Stimulated activated CD4-positive, alpha-beta T cell treated with anti-CD3 and anti-CD28 coated beads, Interleukin-15, amount 100 ng/mL, for 1 hour (primary cell): ENCODE measurements around the gene FGF18.

ENCODE experiments used
- DNase-seq, 2 donors: peaks; one replicate each; pipeline ENCODE4 v3.0.0-alpha.2; 2020; ENCODE audit warnings: low read depth in 1 of 2, low spot score in 1 of 2

FGF18 gene

DNA sequence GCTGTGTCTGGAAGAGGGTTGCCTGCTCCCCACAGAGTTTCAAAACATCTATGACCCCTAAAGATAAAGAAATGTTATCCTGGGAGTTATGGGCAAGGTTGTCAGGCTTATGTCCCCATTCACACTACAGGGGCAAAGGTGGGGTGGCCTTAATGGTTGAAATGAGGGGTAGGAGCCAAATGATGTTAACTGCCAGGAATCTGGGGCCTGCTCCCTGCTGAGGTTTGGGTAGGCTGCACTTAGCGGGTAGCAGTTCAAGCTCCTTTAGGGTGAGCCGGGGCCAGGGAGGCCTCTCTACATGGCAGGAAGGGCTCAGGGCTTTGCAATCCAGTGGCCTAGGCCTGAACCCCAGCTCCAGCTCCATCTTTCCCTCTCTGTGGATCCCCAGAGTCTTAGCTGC, 3.0 kb downstream of the FGF18 start:
- DNase-seq: no peak

DNA sequence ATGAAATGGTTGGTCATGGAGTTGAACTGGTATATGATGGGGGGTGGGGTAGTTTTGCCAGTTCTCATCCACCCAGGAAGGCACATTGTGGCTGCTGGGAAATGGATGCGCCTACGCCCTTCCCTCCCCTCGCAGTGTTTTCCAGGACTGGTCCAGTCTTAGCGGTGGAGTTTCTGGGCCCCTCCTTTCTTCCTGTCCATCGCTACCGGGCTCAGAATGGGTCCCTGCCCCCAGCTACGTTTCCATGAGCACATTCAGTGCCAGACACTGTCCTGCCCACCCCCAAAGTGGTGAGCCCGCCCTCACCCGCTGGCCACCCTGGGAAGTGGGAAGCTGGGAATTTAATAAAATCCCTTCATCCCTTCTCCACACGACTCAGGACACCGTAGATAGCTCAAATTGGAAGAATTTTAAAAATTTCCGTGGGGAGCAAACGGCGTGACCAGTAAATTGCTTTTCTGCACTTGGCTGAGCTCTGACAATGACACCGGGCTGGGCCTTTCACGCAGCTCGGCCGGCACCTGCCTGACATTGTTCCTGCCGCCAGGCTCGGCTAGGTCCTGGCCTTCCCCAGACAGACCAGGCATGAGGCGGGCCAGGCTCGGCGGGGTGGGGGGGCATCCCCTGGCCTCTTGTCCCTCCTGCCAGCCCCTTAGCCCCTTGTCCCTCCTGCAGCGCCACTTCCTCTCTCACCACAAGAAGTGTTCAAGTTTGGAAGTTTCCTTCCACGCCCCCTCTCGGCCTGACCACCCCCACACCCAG, 3.6 kb downstream of the FGF18 start:
- DNase-seq: no peak

DNA sequence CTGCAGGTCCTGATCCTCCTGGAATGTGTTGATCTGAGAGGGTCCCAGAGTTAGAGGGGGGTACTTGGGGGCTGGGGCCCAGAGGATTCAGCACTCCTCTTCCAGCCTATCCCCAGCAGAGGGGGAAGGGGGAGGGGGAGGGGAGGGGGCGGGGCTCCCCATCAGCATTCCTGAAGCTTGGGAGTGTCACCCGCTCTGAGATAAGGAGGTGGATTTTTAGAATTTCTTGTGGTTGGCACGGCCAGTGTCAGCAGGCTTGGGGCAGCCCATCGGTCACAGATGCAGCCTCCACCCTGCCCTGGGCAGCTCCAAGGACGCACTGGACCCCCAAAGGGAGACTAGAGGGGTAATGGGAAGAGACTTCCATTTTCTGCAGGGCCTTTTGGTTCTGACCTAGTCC, 5.3 kb downstream of the FGF18 start:
- DNase-seq: no peak

DNA sequence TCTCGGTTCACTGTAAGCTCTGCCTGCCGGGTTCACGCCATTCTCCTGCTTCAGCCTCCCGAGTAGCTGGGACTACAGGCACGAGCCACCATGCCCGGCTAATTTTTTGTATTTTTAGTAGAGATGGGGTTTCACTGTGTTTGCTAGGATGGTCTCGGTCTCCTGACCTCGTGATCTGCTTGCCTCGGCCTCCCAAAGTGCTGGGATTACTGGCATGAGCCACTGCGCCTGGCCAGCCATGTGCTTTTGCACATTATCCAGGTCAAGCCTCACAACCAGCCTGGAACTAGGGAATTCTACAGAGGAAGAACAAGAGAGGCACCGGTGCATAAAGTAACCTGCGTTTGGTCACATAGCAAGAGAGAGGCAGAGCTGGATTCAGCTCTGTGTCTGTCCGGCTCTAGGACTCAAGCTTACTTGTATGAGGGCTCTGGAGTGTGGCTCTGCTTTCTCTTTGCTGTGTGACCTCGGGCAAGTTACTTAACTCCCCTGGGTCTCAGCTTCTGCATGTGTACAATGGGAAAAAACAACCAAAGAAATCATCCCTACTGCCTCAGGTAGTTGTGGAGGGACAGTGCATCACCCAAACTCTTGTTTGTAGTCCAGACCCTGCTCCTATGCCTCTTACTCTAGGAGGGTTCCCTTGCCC, 6.3 kb downstream of the FGF18 start:
- DNase-seq: no peak

GRCh38 chr5:171426266-171426665, 6.8 kb downstream of the FGF18 start:
- DNase-seq: no peak

DNA sequence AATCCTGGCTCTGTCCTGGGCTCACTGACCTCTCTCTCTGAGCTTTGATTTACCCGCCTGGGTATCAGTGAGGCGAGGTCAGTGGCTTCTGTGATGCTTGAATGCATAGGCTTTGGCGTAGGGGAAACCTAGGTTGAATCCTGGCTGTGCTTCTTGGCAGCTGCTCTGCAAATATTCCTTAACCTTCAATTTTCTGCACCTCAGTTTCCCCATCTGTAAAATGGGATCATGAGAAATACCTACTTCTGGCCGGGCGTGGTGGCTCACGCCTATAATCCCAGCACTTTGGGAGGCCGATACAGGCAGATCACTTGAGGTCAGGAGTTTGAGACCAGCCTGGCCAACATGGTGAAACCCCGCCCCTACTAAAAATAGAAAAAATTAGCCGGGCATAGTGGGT, 7.2 kb downstream of the FGF18 start:
- DNase-seq: no peak

DNA sequence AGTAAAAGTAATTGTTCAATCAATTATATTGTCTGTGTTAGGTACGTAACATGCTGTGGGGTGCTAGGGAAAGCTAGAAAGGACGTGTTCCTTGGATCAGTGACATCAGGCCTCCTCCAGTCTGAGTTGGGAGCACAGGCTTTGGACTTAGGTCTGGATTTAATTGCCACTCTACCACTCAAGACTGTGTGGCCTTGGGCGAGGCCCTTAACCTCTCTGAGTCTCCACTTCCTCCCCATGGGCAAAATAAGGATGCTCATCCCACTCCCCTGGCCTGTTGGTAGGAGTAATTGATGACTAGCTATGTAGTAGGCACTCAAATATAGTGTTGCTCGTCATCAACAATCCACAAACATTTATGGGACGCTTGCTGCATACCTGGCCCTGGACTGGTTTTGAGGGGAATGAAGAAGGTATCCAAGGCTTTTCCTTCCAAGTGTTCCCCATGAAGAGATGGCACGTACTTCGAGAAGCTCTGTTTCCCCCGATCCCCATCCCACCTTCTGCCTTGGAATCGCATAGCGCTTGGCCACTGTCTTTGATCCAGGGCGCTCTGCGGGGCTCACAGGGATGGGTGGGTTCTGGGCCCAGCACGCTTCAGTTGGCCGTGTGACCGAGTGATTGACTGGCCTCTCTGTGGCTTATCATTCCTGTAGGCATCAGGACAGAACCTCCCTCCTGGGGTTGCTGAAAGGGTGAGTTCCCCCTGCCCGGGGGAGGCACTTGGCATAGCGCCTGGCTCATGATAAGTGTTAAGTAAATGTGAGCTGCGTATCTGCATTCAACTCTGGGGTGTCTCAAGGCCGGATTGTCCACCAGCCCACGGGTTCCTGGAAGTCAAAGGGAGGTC, 8.1 kb downstream of the FGF18 start:
- DNase-seq: no peak

- no peak for DNase-seq
Observed at GRCh38 chr5:171428168-171428696, 8.8 kb downstream of the FGF18 start.

GRCh38 chr5:171428809-171429542, 9.5 kb downstream of the FGF18 start:
- DNase-seq: no peak

GRCh38 chr5:171429543-171429910, 10.1 kb downstream of the FGF18 start:
- no peak for DNase-seq

DNA sequence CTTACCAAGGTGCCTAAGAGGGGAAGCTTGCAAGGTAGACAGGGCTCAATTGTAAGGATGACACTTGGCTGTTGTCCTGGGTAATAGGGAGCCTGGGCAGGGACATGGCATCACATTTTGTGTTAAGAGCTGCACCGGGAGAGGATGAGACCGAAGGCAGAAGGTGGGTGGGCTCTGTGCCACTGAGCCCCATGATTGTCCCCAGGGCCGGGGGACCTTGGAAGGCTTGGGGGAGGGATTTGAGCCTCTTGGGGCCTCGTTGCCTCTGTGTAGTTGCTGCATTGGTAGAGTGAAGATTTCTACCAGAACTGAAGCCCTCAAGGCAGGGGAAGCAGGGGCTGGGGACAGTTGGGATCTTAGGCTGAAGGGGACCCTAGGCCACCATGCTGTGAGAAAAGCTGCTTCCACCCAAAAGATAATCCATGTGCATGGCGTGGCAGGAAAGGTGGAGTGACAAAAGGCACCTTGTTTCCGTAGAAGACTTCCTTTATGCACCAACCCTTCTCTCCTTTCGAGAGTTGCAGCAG, 11.9 kb downstream of the FGF18 start:
- no peak for DNase-seq

DNA sequence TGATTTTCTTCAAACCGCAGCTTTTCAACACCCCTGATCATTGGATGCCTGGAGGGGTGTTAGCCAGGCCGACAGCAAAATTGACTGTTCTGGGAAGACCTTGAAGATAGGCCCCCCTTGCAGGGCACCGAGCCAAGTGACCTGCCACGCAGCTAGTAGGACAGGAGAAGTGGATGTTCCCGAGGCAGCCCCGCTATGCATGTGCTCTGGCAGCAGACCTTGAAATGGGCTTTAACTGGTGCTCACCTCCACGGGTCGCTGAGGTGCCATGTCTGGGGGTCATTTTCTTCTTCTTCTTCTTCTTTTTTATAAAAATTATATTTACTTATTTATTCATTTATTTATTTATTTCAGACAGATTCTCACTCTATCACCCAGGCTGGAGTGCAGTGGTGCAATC, 12.6 kb downstream of the FGF18 start:
- no peak for DNase-seq

GRCh38 chr5:171432583-171433351, 13.3 kb downstream of the FGF18 start:
- no peak for DNase-seq

GRCh38 chr5:171433352-171433698, 13.9 kb downstream of the FGF18 start:
- no peak for DNase-seq

DNA sequence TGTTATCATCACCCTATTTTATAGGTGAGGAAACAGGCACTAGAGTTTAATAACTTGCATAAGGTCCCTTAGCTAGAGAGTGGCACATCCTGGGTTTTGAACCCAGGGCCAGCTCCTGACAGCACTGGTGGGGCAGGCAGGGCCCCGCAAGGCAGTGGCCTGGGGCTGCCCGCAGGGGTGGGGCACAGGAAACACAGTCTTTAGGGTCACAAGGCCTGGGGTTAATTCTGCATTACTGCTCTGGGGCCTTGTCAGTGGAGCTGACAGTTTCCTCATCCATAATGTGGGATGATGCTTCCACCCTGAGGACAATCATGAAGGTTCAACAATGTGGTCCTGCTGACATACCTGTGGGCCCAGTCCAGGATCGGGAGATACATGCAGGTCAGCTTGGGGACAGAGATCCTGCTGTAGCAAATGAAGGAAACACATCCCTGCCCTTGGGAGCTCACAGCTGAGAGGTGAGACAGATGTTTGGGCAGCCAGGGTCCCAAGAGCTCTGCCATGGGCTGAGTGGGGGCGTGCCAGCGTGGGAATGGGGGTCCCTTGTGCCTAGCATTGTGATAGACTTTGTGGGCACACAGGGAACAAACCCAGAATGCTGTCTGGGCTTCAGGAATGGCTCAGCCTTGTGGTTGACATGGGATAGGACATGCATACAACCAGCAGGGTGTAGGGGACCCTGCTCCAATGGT, 14.7 kb downstream of the FGF18 start:
- no peak for DNase-seq

DNA sequence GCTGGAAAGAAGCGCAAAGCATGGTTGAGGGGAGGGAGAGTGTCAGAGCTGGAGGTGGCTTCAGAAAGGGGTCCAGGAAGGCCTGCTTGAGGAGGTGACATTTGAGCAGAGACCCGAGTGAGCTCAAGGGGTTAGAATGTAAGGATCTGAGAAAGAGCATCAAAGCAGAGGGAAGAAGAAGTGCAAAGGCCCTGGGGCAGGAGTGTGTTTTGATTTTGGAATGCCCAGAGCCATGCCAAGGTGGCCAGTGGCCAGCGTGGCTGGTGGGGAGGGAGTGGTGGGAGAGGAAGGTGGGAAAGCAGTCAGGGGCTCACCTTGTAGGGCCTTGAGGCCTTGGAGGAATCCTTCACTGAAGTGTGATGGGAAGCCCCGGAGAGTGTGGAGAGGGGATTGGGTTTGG, 15.4 kb downstream of the FGF18 start:
- DNase-seq: no peak

DNA sequence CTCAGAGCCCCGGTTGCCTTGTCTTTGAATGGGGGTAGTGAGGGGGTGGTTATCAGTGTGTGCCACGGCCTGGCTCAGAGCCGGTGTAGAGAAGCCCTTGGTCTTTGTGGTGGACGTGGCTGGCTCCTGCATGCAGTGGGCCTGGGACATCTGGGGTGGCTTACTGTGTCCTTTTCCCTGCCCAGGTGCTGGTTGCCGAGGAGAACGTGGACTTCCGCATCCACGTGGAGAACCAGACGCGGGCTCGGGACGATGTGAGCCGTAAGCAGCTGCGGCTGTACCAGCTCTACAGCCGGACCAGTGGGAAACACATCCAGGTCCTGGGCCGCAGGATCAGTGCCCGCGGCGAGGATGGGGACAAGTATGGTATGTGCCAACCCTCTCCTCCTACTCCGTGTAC, 16.5 kb downstream of the FGF18 start:
- DNase-seq: no peak

- DNase-seq: no peak
Observed at GRCh38 chr5:171436804-171437285, 17.4 kb downstream of the FGF18 start.

DNA sequence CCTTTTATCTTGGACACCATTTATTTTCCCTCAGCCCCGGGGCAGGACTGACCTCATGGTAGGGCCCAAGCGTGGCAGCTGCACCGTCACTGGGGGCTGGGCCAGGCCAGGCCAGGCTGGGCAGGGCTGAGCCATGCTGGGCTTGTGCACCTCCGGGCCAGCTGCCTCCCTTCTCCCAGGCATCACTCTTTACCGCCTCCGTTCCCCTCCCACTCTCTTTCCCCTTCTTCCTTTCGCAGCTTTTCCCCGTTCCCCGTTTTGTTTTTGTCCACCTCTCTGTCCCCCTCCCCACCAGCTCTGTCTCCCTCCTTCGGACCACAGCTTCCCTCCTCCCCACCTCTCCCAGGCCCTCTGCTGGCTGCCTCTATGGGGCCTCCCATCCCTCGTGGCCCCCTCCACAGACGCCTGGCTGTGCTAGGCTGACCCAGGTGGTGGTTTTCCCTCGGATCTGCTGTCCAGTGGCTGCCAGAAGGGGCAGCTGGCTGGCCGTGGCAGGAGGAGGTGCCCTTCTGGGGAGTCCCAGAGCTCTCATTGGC, 17.9 kb downstream of the FGF18 start:
- DNase-seq: no peak
